Hepatocyte (in vitro differentiated cells): ENCODE results near the gene TTLL12.

Experiments
- CTCF ChIP-seq: fragments of 200-600 bp; sonication (generic); IDR thresholded peaks from 2 replicates; pipeline ENCODE4 v1.5.1; 2016; ENCODE audit warnings: antibody characterized with exemption, mild to moderate bottlenecking; ENCODE audit not compliant: poor library complexity
- EZH2 ChIP-seq: fragments of 200-600 bp; sonication (generic); IDR thresholded peaks from 2 replicates; pipeline ENCODE4 v1.6.1; 2016; ENCODE audit warnings: antibody characterized with exemption, mild to moderate bottlenecking, borderline replicate concordance

DNA sequence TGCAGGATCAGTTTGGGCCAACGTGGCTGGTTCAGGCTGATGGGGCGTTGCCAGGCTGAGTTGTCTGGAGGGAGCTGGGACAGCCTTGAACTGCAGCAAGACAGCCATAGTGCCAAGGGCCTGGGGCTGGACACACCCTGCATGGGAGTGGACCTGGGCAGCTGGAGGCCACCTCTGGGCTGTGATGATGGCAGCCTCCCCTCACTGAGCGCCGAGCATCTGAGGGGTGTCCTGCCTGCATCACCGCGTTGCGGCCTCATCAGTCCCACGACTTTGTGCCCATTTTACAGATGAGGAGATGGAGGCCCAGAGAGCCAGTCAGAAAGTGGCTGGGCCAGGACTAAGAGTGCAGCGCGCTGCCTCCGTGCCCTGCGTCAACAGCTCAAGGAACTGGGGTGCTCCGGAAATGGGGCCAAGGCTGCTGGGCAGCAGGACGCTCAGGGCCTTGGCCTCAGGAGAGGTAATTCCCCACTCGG is 36.2 kb downstream of the TTLL12 start:
- TF ChIP-seq EZH2 (no peak), CTCF (no peak)
